Measurements from ENCODE around the gene ZNF136. TPM values are rescaled to one million over a fixed set of nuclear protein-coding genes. Genes with fewer than 3 reads are reported as not detected.

Gene ZNF136
- polyA plus RNA-seq, 1 donor from 2014 or later = 14.2 TPM

DNA sequence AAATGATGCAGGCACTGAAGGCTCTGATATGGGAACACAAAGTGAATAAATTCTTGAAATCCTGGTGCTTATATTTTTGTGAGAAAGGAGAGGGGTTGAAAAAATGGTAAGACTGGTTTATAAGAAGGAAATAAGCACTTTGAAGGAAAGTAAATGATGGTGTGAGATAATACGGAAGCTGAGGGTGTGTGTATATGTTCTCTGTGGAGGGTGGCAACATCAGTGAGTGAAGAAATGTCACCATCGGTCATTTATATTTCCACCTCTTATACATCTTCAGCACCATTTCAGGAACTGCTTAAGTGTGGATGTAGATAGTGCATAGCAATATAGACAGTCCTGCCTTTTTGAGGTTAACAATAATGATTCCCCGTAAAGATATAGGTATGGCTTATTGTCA lies 17.5 kb downstream of the ZNF136 start:
- Histone ChIP-seq H3K9me3 (ENCODE audit: low read length) (peaks cover 8% of the 10 kb centered on the region), H3K79me2 (replicated peaks; ENCODE audit: insufficient read depth, low read length) (peaks cover 20% of the 10 kb centered on the region), H3K27me3 (ENCODE audit: insufficient read depth, low read depth, low read length) (no peaks in the 10 kb centered on the region)

GRCh38 chr19:12187625-12188024 lies 24.7 kb downstream of the ZNF136 start:
- H3K27ac ChIP-seq (ENCODE audit: low read length) = no peak overlapping the region
- no peaks in the 10 kb centered on the region for H3K9me2 ChIP-seq (ENCODE audit: insufficient read depth, low read length)
- peaks cover 26% of the 10 kb centered on the region for H3K36me3 ChIP-seq (ENCODE audit: insufficient read depth, low read length)
- H3K79me2 ChIP-seq (replicated peaks; ENCODE audit: insufficient read depth, low read length) = peaks cover 4% of the 10 kb centered on the region
- no peak overlapping the region for H2AFZ ChIP-seq (ENCODE audit: low read depth, low read length)
- no peaks in the 10 kb centered on the region for H3K27me3 ChIP-seq (ENCODE audit: insufficient read depth, low read depth, low read length)
- peaks cover 24% of the 10 kb centered on the region for H3K9me3 ChIP-seq (ENCODE audit: low read length)
- no peak overlapping the region for H3K9ac ChIP-seq (ENCODE audit: low read length)
- no peak overlapping the region for H3K4me3 ChIP-seq (ENCODE audit: low read length)
- no peaks in the 10 kb centered on the region for H4K20me1 ChIP-seq (ENCODE audit: insufficient read depth)
- H3K4me2 ChIP-seq (ENCODE audit: low read length) = no peak overlapping the region
- H3F3A ChIP-seq (ENCODE audit: insufficient read depth, low read length, poor library complexity, severe bottlenecking) = no peaks in the 10 kb centered on the region
- no peak for TF ChIP-seq TAF1 (IDR thresholded peaks at IDR 0.05; ENCODE audit: low read depth)
- no peak for TF ChIP-seq EZH2 (IDR thresholded peaks at IDR 0.05; ENCODE audit: borderline replicate concordance, insufficient read depth, low read length, poor library complexity, severe bottlenecking)
- no peak for TF ChIP-seq POLR2AphosphoS5 (IDR thresholded peaks at IDR 0.05)
- TF ChIP-seq MXI1 (conservative IDR thresholded peaks at IDR 0.05; ENCODE audit: poor library complexity, severe bottlenecking) = no peak
- TF ChIP-seq SMC3 (conservative IDR thresholded peaks at IDR 0.05; ENCODE audit: poor library complexity) = no peak
- TF ChIP-seq CTCF (IDR thresholded peaks at IDR 0.05; ENCODE audit: poor library complexity, severe bottlenecking) = no peak
- TF ChIP-seq EP300 (conservative IDR thresholded peaks at IDR 0.05; ENCODE audit: poor library complexity, severe bottlenecking) = no peak
- no peak for TF ChIP-seq RAD21 (conservative IDR thresholded peaks at IDR 0.05)

More for the DNA sequence above, 17.5 kb downstream of the ZNF136 start:
- no peak overlapping the region for H3K9ac ChIP-seq (ENCODE audit: low read length)
- H2AFZ ChIP-seq (ENCODE audit: low read depth, low read length) = no peak overlapping the region
- H4K20me1 ChIP-seq (ENCODE audit: insufficient read depth) = no peaks in the 10 kb centered on the region
- no peak overlapping the region for H3K4me2 ChIP-seq (ENCODE audit: low read length)
- H3F3A ChIP-seq (ENCODE audit: insufficient read depth, low read length, poor library complexity, severe bottlenecking) = no peaks in the 10 kb centered on the region
- H3K9me2 ChIP-seq (ENCODE audit: insufficient read depth, low read length) = no peaks in the 10 kb centered on the region
- no peak overlapping the region for H3K4me3 ChIP-seq (ENCODE audit: low read length)
- TF ChIP-seq POLR2AphosphoS5 (IDR thresholded peaks at IDR 0.05) (no peak), TAF1 (IDR thresholded peaks at IDR 0.05; ENCODE audit: low read depth) (no peak), REST (IDR thresholded peaks at IDR 0.05; ENCODE audit: borderline replicate concordance) (no peak), SMC3 (conservative IDR thresholded peaks at IDR 0.05; ENCODE audit: poor library complexity) (no peak), RAD21 (conservative IDR thresholded peaks at IDR 0.05) (no peak), EP300 (conservative IDR thresholded peaks at IDR 0.05; ENCODE audit: poor library complexity, severe bottlenecking) (no peak), MXI1 (conservative IDR thresholded peaks at IDR 0.05; ENCODE audit: poor library complexity, severe bottlenecking) (no peak), CTCF (IDR thresholded peaks at IDR 0.05; ENCODE audit: poor library complexity, severe bottlenecking) (no peak), EZH2 (IDR thresholded peaks at IDR 0.05; ENCODE audit: borderline replicate concordance, insufficient read depth, low read length, poor library complexity, severe bottlenecking) (no peak)
- H3K27ac ChIP-seq (ENCODE audit: low read length) = no peak overlapping the region
- H3K36me3 ChIP-seq (ENCODE audit: insufficient read depth, low read length) = no peaks in the 10 kb centered on the region

Measured in neural cell (in vitro differentiated cells).